ENCODE measurements around the gene NDRG4.
A peak's percentile ranks its signal among the peaks of the same experiment; 100 is the strongest.
"Not testable (repeated sequence)": the region's sequence is repeated elsewhere in the genome, so short reads cannot be mapped to it uniquely, and the experiment has no call there.

NDRG4 gene

GRCh38 chr16:58465817-58466216 is 34.1 kb upstream of the NDRG4 start:
- no peak for DNase-seq

- DNase-seq: no peak
Observed at GRCh38 chr16:58466396-58466795, 33.5 kb upstream of the NDRG4 start.

DNA sequence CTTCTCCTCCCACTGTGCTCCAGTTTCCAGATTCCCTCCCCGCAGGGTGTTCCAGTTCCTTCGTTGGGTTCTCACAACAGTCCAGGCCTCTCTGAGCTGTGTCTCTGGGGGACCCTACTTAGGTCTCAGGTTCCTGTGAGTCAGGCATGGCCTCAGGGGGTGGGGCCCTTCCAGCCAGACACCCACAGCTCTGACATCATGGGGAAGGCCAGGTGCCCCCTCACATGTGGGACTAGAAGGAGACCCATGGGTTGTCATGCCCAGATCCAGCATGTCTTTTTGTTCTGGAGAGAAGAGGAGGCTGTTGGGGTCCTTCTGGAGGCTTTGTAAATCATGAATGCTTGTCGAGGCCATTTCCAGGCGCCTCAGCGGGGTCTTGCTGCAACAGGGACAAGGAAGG is 32.0 kb upstream of the NDRG4 start:
- DNase-seq: no peak

GRCh38 chr16:58471209-58471975 is 28.6 kb upstream of the NDRG4 start:
- no peak for DNase-seq

DNA sequence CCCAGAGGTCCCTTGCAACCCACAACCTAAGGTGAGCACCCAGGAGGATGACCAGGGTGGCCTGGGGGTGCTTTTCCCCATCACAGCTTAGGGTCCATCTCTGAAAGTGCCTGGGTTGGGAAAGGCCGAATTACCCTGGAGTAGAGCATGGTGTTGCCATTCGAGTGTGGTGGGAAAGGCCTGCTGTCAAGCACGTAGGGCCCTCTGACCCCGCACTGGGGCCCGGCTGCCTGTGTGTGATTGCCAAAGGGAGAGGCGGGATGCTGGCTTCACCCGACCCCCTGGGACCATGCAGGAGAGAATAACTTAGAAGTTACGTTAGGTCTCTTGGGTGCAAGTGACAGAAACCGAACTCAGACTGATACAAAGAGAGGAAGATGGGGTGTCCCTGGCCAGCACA is 27.7 kb upstream of the NDRG4 start:
- DNase-seq: no peak

DNA sequence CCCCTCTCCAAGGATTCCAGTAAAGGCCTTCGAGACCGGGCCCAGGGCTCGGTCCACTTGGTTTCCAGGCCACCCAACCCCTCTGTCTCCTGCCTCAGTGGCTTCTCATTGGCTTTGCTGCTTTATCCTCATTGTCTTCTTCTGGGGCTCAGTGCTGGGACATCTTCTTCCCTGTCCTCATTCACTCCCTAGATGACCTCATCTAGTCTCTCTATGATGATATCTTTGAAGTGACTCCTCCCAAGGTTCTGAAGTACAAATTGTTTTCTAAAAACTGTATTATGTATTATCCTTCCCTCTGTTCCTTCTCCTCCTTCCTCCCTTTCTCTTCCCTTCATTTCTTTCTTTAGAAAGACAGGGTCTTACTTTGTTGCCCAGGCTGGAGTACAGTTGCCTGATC is 27.1 kb upstream of the NDRG4 start:
- no peak for DNase-seq

- DNase-seq: no peak
Observed at GRCh38 chr16:58474296-58474695, 25.6 kb upstream of the NDRG4 start.

- DNase-seq: no peak
Observed at GRCh38 chr16:58475091-58475619, 24.8 kb upstream of the NDRG4 start.

GRCh38 chr16:58476791-58477190 is 23.2 kb upstream of the NDRG4 start:
- DNase-seq: no peak

DNA sequence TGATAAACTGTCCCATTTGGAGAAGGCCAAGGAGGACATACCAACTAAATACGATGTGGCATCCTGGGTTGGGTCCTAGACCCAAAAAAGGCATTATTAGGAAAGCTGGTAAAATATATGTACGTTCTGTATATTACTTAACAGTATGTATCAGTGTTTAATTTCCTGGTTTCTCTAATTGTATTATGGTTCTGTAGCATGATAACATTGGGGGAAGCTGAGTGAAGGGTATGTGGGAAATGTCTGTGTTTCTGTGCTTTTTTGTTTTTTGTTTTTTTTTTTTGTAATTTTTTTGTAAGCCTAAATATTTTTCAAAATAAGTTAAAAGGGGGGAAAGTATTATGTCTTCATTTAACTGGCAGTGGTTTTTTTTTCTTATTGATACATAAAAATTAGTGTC is 21.5 kb upstream of the NDRG4 start:
- DNase-seq: no peak

GRCh38 chr16:58481226-58481869 is 18.6 kb upstream of the NDRG4 start:
- no peak for DNase-seq

DNA sequence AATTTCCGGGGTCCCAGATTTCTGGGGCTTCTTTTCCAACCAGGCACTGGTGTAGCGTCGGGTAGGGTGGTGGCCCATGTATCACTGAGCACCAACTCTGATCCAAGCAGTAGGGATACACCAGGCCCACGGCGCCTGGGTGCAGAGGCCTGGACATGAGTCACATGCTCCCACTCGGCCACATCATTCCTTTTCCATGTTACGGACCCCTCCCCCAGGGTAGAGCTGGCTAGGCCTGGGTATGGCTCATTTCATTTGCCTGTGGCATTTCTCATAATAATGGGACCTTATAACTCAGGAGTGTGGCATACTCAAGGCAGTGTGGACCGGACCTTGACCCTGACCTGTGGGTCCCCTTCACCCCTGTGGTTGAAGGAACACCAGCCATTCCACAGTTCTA is 18.0 kb upstream of the NDRG4 start:
- DNase-seq: no peak

- no peak for DNase-seq
Observed at GRCh38 chr16:58485184-58485887, 14.6 kb upstream of the NDRG4 start.

DNA sequence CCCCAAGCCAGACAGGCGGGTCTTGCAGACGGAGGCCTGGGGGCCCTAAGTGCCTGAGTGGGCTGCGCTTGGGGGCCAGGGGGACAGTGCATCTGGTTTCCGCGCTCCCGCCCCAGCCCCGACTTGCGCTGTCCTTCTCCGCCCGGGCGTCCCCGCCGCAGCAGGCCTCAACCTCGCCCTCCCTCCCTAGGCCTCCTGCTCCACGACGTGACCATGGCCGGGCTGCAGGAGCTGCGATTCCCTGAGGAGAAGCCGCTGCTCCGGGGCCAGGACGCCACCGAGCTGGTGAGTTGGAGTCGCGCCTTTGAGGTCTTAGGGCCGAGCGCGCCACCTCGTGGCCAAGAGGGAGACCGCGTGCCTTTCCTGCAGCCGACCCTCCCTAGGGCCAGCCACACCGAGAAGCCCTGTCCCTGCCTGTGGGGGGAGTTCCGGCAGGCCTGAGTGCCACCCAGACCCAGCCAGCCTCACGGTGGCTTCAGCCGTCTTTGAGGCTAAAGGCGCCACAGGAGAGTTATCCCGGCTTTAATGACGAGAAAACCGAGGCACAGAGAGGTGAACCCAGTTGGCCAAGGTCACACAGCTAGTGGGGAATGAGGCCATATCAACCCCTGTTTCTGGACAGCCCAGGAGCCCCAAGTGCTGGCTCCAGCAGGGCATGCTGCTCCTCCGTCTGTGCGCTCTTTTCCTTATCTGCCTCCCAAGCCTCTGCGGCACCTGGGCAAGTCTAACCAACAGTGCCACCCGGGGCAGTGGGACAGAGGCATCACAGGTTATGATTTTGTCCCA is 12.2 kb upstream of the NDRG4 start:
- DNase-seq: peak; percentile 35 to 68 (median 48)

DNA sequence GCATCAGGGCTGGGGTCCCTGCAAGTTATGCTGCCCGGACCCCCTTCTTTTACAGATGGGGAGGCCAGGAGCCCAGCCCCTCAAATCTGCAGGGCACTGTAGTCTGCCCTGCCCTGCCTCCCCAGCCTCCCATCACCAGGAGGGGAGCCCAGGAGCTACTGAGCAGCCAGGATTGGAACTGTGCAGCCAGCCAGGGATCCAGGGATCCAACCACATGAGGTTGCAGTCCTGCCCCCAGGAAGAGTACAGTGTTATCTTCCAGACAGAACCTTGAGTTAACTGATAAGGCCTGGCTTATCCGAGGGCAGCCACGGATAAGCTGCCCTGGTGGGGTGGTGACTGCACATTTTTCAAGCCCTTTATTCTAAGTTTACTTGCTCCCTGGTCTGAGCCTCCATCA is 11.4 kb upstream of the NDRG4 start:
- no peak for DNase-seq

DNA sequence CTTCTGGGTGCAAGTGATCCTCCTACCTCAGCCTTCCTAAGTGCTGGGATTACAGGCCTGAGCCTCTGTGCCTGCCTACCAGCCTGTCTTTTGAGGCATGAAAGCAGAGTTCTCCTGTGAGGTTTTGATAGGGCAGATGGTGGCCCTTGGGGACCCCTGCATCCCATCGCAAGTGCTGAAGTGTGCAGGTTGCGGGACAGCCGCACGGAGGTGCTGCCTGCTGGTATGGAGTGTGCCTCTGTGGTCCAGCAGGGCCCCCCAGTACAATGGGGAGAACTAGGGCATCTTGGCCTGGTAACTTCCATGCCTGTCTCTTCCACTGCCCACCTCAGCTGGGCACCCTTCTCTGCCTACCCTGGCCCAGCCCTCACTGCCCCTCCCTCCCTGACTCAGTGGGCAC is 9.9 kb upstream of the NDRG4 start:
- no peak for DNase-seq

DNA sequence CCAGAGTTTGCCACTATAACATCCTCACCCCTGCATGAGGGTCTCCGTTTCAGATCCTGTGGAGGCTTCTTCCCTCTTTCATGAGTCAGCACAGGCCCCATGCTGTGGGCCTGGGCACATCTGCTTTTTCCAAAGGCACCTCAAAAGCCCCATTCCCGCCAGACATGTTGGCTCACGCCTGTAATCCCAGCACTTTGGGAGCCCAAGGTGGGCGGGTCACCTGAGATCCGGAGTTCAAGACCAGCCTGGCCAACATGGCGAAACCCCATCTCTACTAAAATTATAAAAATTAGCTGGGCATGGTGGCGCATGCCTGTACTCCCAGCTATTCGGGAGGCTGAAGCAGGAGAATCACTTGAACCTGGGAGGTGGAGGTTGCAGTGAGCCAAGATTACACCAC is 9.4 kb upstream of the NDRG4 start:
- not testable (repeated sequence) for DNase-seq

GRCh38 chr16:58492066-58492465 is 7.9 kb upstream of the NDRG4 start:
- no peak for DNase-seq

- DNase-seq: no peak
Observed at GRCh38 chr16:58492735-58493134, 7.2 kb upstream of the NDRG4 start.

DNA sequence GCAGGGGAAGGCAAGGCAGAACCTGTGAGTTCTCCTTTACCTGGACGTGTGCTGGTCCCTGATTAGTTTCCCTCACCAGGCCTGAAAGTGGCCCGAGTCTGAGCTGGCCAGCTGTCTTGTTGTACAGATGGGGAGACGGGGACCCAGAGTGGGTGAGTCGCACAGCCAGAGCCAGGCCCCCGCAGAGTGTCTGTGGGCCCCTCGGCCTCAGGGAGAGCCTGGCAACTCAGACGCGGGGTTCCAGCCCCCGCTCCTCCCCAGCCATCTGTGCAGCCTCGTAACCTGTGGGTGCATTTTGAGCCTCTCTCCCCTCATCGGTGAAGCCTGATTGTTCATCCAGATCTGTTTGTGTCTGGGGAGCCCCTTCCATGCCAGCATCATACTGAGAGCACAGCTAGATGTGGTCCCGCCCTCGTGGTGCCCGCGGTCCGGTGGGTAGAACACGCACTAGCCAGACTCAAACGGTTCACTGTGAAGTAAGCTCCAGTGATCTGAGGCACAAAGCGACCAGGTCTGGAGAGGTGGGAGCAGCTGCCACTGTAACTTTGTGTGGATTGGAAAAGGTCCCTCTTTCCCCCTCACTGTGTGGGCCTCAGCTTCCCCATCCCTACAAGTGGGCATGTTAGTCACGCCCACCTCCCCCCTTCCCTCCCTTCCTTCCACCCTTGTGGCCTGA is 6.0 kb upstream of the NDRG4 start:
- no peak for DNase-seq

- DNase-seq: peak in 1 of 4 experiments; percentile 24
Observed at GRCh38 chr16:58494981-58495520, 4.9 kb upstream of the NDRG4 start.
